Stimulated activated effector memory CD8-positive, alpha-beta T cell treated with anti-CD3 and anti-CD28 coated beads, Interleukin-12 subunit alpha, Interleukin-12 subunit beta, amount 100 ng/mL, for 72 hours (primary cell): ENCODE results near the gene ANP32E.

Source experiments
- ATAC-seq: fragments of 150-1000 bp; cut with Tn5 transposase; 2 replicates; pipeline ENCODE4 v1.10.0; 2021
- DNase-seq, 2 donors: peaks; one replicate each; pipeline ENCODE4 v3.0.0; 2021 to 2022; ENCODE audit warnings: low spot score in 2 of 2
- H3K27ac Mint-ChIP-seq: one replicate; pipeline ENCODE4 v1.8.0; 2022; ENCODE audit warnings: mild to moderate bottlenecking, mixed read lengths
- H3K36me3 Mint-ChIP-seq: one replicate; pipeline ENCODE4 v1.8.0; 2022; ENCODE audit warnings: mild to moderate bottlenecking, mixed read lengths
- H3K4me1 Mint-ChIP-seq: one replicate; pipeline ENCODE4 v1.8.0; 2022; ENCODE audit warnings: mixed read lengths
- H3K4me3 Mint-ChIP-seq: one replicate; pipeline ENCODE4 v1.8.0; 2022; ENCODE audit warnings: mild to moderate bottlenecking, mixed read lengths
- H3K9me3 Mint-ChIP-seq: one replicate; pipeline ENCODE4 v1.8.0; 2022; ENCODE audit warnings: mixed read lengths

Gene ANP32E

GRCh38 chr1:150176593-150176992 is 59.3 kb downstream of the ANP32E start:
- DNase-seq, result no peak
- ATAC-seq, result no peak
- Mint-ChIP-seq H3K4me1 (no peaks in the 10 kb centered on the region), H3K9me3 (no peaks in the 10 kb centered on the region), H3K27ac (no peak overlapping the region), H3K4me3 (no peak overlapping the region), H3K36me3 (no peaks in the 10 kb centered on the region)

GRCh38 chr1:150173141-150173585 is 62.7 kb downstream of the ANP32E start:
- ATAC-seq (no peak), DNase-seq (no peak)
- no peaks in the 10 kb centered on the region for H3K4me1 Mint-ChIP-seq
- no peaks in the 10 kb centered on the region for H3K9me3 Mint-ChIP-seq
- H3K27ac Mint-ChIP-seq, result no peak overlapping the region
- no peak overlapping the region for H3K4me3 Mint-ChIP-seq
- no peaks in the 10 kb centered on the region for H3K36me3 Mint-ChIP-seq

- H3K27ac Mint-ChIP-seq, result peak overlapping the region; percentile 32
- no peaks in the 10 kb centered on the region for H3K36me3 Mint-ChIP-seq
- H3K4me3 Mint-ChIP-seq, result no peak overlapping the region
- ATAC-seq (no peak), DNase-seq (no peak)
- no peaks in the 10 kb centered on the region for H3K9me3 Mint-ChIP-seq
- no peaks in the 10 kb centered on the region for H3K4me1 Mint-ChIP-seq
These were observed 64.1 kb downstream of the ANP32E start for GRCh38 chr1:150171801-150172200.

GRCh38 chr1:150168960-150169601 is 66.8 kb downstream of the ANP32E start:
- no peak overlapping the region for H3K4me3 Mint-ChIP-seq
- no peaks in the 10 kb centered on the region for H3K4me1 Mint-ChIP-seq
- no peaks in the 10 kb centered on the region for H3K36me3 Mint-ChIP-seq
- ATAC-seq (peak; percentile 79), DNase-seq (peak; percentile 45 to 80)
- H3K27ac Mint-ChIP-seq, result no peak overlapping the region
- H3K9me3 Mint-ChIP-seq, result no peaks in the 10 kb centered on the region
